ENCODE results near the gene BLACAT1. TPM values are rescaled to one million over a fixed set of nuclear protein-coding genes. Genes with fewer than 3 reads are reported as not detected.

BLACAT1 gene
- polyA plus RNA-seq, 3 donors = not detected

GRCh38 chr1:205477759-205478247 is 22.0 kb upstream of the BLACAT1 start:
- 81% methylated on average over 9 of the region's 12 CpGs for WGBS (ENCODE audit: insufficient coverage)
- Histone ChIP-seq H3K36me3 (replicated peaks in 1 of 2; ENCODE audit: control insufficient read depth in 1 of 2, insufficient read depth in 2 of 2, low read length in 2 of 2) (no peaks in the 10 kb centered on the region), H3K4me1 (ENCODE audit: control insufficient read depth in 1 of 2, insufficient read depth in 2 of 2, low read length in 2 of 2) (no peaks in the 10 kb centered on the region), H3K9me3 (replicated peaks in 1 of 2; ENCODE audit: control insufficient read depth in 1 of 2, insufficient read depth in 1 of 2, low read length in 2 of 2) (peaks cover 12 to 17% of the 10 kb centered on the region in 2 donors), H3K79me2 (ENCODE audit: insufficient read depth, low read length) (no peaks in the 10 kb centered on the region), H3K27ac (ENCODE audit: low read depth in 1 of 2, low read length in 2 of 2) (no peak overlapping the region), H3K4me2 (replicated peaks; ENCODE audit: extremely low read depth, low read length, poor library complexity, severe bottlenecking) (no peak overlapping the region), H3K9ac (ENCODE audit: insufficient read depth, low read length, poor library complexity, severe bottlenecking) (no peak overlapping the region), H3K4me3 (replicated peaks in 1 of 3; ENCODE audit: low read depth in 2 of 3, low read length in 3 of 3) (no peak overlapping the region), H3K27me3 (ENCODE audit: control insufficient read depth in 2 of 2, insufficient read depth in 2 of 2, low read length in 2 of 2) (peaks cover 9 to 28% of the 10 kb centered on the region in 2 donors), H4K20me1 (ENCODE audit: insufficient read depth, low read length) (no peaks in the 10 kb centered on the region), H2AFZ (ENCODE audit: insufficient read depth, low read depth, low read length, poor library complexity, severe bottlenecking) (no peak overlapping the region)
- H3K27ac Mint-ChIP-seq = no peak overlapping the region
- no peaks in the 10 kb centered on the region for H3K36me3 Mint-ChIP-seq
- peaks cover 9 to 22% (median 18%) of the 10 kb centered on the region in 7 donors for H3K9me3 Mint-ChIP-seq
- peaks cover 7% of the 10 kb centered on the region for H3K4me1 Mint-ChIP-seq
- no peak for DNase-seq
- intact Hi-C loops (cut with micrococcal nuclease) = no loop called here
- peaks cover 43 to 60% (median 44%) of the 10 kb centered on the region in 3 donors for H3K27me3 Mint-ChIP-seq (ENCODE audit: low read depth in 3 of 3)
- H3K4me3 Mint-ChIP-seq = no peak overlapping the region
- TF ChIP-seq CTCF (IDR thresholded peaks at IDR 0.05) = no peak

- no peaks in the 10 kb centered on the region for H3K4me1 ChIP-seq (ENCODE audit: control insufficient read depth in 1 of 2, insufficient read depth in 2 of 2, low read length in 2 of 2)
- H3K27me3 Mint-ChIP-seq (ENCODE audit: low read depth in 3 of 3) = peaks cover 45 to 60% (median 45%) of the 10 kb centered on the region in 3 donors
- WGBS (ENCODE audit: insufficient coverage) = 83% methylated on average over 5 of the region's 6 CpGs
Observed at GRCh38 chr1:205477121-205477758, 21.4 kb upstream of the BLACAT1 start.

More at GRCh38 chr1:205477121-205477758, 21.4 kb upstream of the BLACAT1 start:
- intact Hi-C loops (cut with micrococcal nuclease) = no loop called here
- H2AFZ ChIP-seq (ENCODE audit: insufficient read depth, low read depth, low read length, poor library complexity, severe bottlenecking) = no peak overlapping the region
- DNase-seq = no peak
- no peak overlapping the region for H3K27ac ChIP-seq (ENCODE audit: low read depth in 1 of 2, low read length in 2 of 2)
- Mint-ChIP-seq H3K27ac (peak overlapping the region in 1 of 7 donors; percentile 38), H3K4me1 (peaks cover 7% of the 10 kb centered on the region), H3K9me3 (peaks cover 9 to 25% (median 21%) of the 10 kb centered on the region in 7 donors), H3K36me3 (no peaks in the 10 kb centered on the region), H3K4me3 (no peak overlapping the region)
- no peaks in the 10 kb centered on the region for H3K36me3 ChIP-seq (replicated peaks in 1 of 2; ENCODE audit: control insufficient read depth in 1 of 2, insufficient read depth in 2 of 2, low read length in 2 of 2)
- H3K9ac ChIP-seq (ENCODE audit: insufficient read depth, low read length, poor library complexity, severe bottlenecking) = no peak overlapping the region
- H3K9me3 ChIP-seq (replicated peaks in 1 of 2; ENCODE audit: control insufficient read depth in 1 of 2, insufficient read depth in 1 of 2, low read length in 2 of 2) = peaks cover 12 to 17% of the 10 kb centered on the region in 2 donors
- H3K27me3 ChIP-seq (ENCODE audit: control insufficient read depth in 2 of 2, insufficient read depth in 2 of 2, low read length in 2 of 2) = peaks cover 8 to 25% of the 10 kb centered on the region in 2 donors
- no peak overlapping the region for H3K4me2 ChIP-seq (replicated peaks; ENCODE audit: extremely low read depth, low read length, poor library complexity, severe bottlenecking)
- TF ChIP-seq CTCF (IDR thresholded peaks at IDR 0.05) = no peak
- H3K79me2 ChIP-seq (ENCODE audit: insufficient read depth, low read length) = no peaks in the 10 kb centered on the region
- no peak overlapping the region for H3K4me3 ChIP-seq (replicated peaks in 1 of 3; ENCODE audit: low read depth in 2 of 3, low read length in 3 of 3)
- no peaks in the 10 kb centered on the region for H4K20me1 ChIP-seq (ENCODE audit: insufficient read depth, low read length)

Data from CD14-positive monocyte (primary cell).